ENCODE data around the gene CDK14.

DNA sequence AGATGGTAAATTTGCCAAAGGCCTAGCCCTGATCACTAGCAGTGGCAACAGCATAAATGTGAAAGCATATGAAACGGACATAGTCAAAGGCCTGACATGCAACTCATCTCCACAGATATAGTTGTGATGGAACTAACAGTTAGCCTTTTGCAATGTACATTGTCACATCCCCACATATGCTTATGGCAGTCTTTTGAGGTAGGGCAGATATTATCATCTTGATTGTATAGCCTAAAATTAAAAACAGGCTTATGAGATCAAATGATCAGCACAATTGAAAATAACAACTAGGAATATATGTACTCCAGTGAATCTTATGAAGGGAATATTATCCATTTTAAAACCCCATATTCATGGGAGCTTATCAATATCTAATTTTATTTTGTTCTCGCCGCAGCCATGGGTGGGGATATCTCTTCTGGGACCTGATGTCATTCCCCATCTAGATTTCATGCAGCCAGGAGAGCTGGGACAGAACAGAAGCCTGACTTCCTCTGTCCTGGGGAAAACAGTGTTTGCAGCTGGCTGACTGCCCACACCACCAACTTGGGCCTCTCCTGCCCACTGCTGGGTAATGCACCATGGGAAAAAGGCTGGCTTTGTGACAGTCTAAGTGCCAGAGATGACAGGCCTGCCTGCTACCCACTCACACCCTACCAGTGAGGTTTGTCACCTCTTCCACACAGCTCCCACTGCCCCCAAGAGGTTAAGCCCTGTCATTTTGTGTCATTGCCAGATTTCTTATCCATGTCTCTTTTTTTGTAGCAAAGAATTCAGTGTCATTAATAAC is 487.9 kb downstream of the CDK14 start:
- TF ChIP-seq, protein P1, sequence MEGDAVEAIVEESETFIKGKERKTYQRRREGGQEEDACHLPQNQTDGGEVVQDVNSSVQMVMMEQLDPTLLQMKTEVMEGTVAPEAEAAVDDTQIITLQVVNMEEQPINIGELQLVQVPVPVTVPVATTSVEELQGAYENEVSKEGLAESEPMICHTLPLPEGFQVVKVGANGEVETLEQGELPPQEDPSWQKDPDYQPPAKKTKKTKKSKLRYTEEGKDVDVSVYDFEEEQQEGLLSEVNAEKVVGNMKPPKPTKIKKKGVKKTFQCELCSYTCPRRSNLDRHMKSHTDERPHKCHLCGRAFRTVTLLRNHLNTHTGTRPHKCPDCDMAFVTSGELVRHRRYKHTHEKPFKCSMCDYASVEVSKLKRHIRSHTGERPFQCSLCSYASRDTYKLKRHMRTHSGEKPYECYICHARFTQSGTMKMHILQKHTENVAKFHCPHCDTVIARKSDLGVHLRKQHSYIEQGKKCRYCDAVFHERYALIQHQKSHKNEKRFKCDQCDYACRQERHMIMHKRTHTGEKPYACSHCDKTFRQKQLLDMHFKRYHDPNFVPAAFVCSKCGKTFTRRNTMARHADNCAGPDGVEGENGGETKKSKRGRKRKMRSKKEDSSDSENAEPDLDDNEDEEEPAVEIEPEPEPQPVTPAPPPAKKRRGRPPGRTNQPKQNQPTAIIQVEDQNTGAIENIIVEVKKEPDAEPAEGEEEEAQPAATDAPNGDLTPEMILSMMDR (conservative IDR thresholded peaks at IDR 0.05; ENCODE audit: low read length), result no peak
- no peak for TF ChIP-seq EZH2phosphoT487 (IDR thresholded peaks at IDR 0.05; ENCODE audit: borderline replicate concordance)

All from Loucy (cell line).